HepG2 (cell line): ENCODE results near the gene GSDMA. TPM values are rescaled to one million over a fixed set of nuclear protein-coding genes. Genes with fewer than 3 reads are reported as not detected.

Experiments used
- ATAC-seq: fragments of 200-7000 bp; cut with Tn5 transposase; 3 replicates; pipeline ENCODE4 v1.9.1; 2020; ENCODE audit warnings: mild to moderate bottlenecking, moderate library complexity
- BruUV-seq: library from RNA; stranded (reverse); fragments of 400-500 nt; replicated peaks from 2 replicates; lab custom pipeline; 2021; lab: Mats Ljungman, UMichigan
- CTCF ChIA-PET: fragments of 300-600 bp; formaldehyde crosslinking; extraction: SDS; loops from one replicate; lab custom pipeline; 2021; ENCODE audit warnings: low total read pairs, inconsistent platforms, low intra/inter-chr PET ratio; lab: Yijun Ruan, JAX
- POLR2A ChIA-PET: fragments of 350-600 bp; sonication (Branson Sonifier 250); formaldehyde crosslinking; loops from one replicate; lab custom pipeline; 2020; ENCODE audit warnings: antibody characterized with exemption, inconsistent platforms; lab: Yijun Ruan, JAX
- DNase-seq: peaks from one replicate; pipeline ENCODE4 v3.0.0-alpha.2; 2015; ENCODE audit warnings: low spot score
- FAIRE-seq: peaks from 3 replicates; lab custom pipeline; 2011; peaks lifted over from hg19 to GRCh38; lab: Jason Lieb, UNC
- H2AFZ ChIP-seq: one replicate; pipeline ENCODE4 v1.6.1; 2011; ENCODE audit warnings: low read length, inconsistent platforms
- H3K27ac ChIP-seq: fragments of 300-600 bp; 3 replicates; pipeline ENCODE4 v1.8.0; 2011; ENCODE audit warnings: mixed run types, mild to moderate bottlenecking, mixed read lengths, low read length, inconsistent platforms; ENCODE audit not compliant: insufficient read depth; ENCODE audit errors: extremely low read length
- H3K27me3 ChIP-seq, 2 experiments: fragments of 200-600 bp in 1 of 2; 2 replicates in 1 of 2; 3 replicates in 1 of 2; pipeline versions ENCODE4 v1.6.0 to v1.8.0; 2011; ENCODE audit warnings: low read length in 2 of 2, mild to moderate bottlenecking in 2 of 2, moderate library complexity in 2 of 2, inconsistent platforms in 1 of 2; ENCODE audit not compliant: insufficient read depth in 2 of 2, control insufficient read depth in 1 of 2
- H3K36me3 ChIP-seq, 2 experiments: fragments of 200-600 bp in 1 of 2; replicated peaks in 1 of 2; 2 replicates in 1 of 2; 3 replicates in 1 of 2; pipeline versions ENCODE4 v1.5.1 to v1.8.0; 2011; ENCODE audit warnings: low read length in 2 of 2, inconsistent platforms in 1 of 2; ENCODE audit not compliant: insufficient read depth in 2 of 2, control insufficient read depth in 1 of 2
- H3K4me1 ChIP-seq: 2 replicates; pipeline ENCODE4 v1.5.1; 2012; ENCODE audit warnings: low read length, inconsistent platforms; ENCODE audit not compliant: insufficient read depth
- H3K4me2 ChIP-seq: 2 replicates; pipeline ENCODE4 v1.6.0; 2011; ENCODE audit warnings: low read depth, low read length, inconsistent platforms
- H3K4me3 ChIP-seq, 3 experiments: fragments of 200-600 bp in 1 of 3; sonication (generic), shearing (Covaris generic) in 1 of 3; replicated peaks in 1 of 3; 2 replicates each; pipeline ENCODE4 v1.5.1; 2011 to 2016; ENCODE audit warnings: low read length in 3 of 3, inconsistent platforms in 2 of 3, low read depth in 2 of 3, mild to moderate bottlenecking in 2 of 3, control low read depth in 1 of 3, mixed read lengths in 1 of 3; ENCODE audit not compliant: insufficient read depth in 1 of 3
- H3K79me2 ChIP-seq: one replicate; pipeline ENCODE4 v1.6.1; 2011; ENCODE audit warnings: low read length, inconsistent platforms; ENCODE audit not compliant: insufficient read depth
- H3K9ac ChIP-seq: 2 replicates; pipeline ENCODE4 v1.6.0; 2011; ENCODE audit warnings: mild to moderate bottlenecking, low read depth, low read length, inconsistent platforms; ENCODE audit not compliant: insufficient read depth
- H3K9me3 ChIP-seq: 2 replicates; pipeline ENCODE4 v1.5.1; 2012; ENCODE audit warnings: mild to moderate bottlenecking, low read length
- H4K20me1 ChIP-seq: 2 replicates; pipeline ENCODE4 v1.6.0; 2011; ENCODE audit warnings: inconsistent platforms, mild to moderate bottlenecking, low read length, moderate library complexity; ENCODE audit not compliant: insufficient read depth
- ARHGAP35 ChIP-seq: sonication (generic); formaldehyde crosslinking; IDR thresholded peaks from 2 replicates; pipeline ENCODE4 v1.9.0; 2022; ENCODE audit warnings: mild to moderate bottlenecking, inconsistent platforms, moderate library complexity, missing genetic modification reagents, borderline replicate concordance
- BCL6 ChIP-seq: IDR thresholded peaks from 2 replicates; pipeline ENCODE4 v1.6.1; 2016; ENCODE audit warnings: missing genetic modification reagents, missing compliant biosample characterization
- BRCA1 ChIP-seq: sonication (generic); formaldehyde crosslinking; IDR thresholded peaks from 2 replicates; pipeline ENCODE4 v1.4.0; 2020; ENCODE audit warnings: missing genetic modification reagents
- GPBP1L1 ChIP-seq: sonication (generic); formaldehyde crosslinking; IDR thresholded peaks from 2 replicates; pipeline ENCODE4 v1.5.0; 2020; ENCODE audit warnings: mild to moderate bottlenecking, missing genetic modification reagents
- HES4 ChIP-seq: sonication (generic); formaldehyde crosslinking; IDR thresholded peaks from 2 replicates; pipeline ENCODE4 v1.9.0; 2021; ENCODE audit warnings: mild to moderate bottlenecking, missing genetic modification reagents, borderline replicate concordance
- HNF4G ChIP-seq, 2 experiments: sonication (generic) in 1 of 2; formaldehyde crosslinking in 1 of 2; IDR thresholded peaks; 2 replicates each; pipeline versions ENCODE4 v1.4.0 to v1.6.1; 2011 to 2020; ENCODE audit warnings: borderline replicate concordance in 2 of 2, low read depth in 2 of 2, mild to moderate bottlenecking in 2 of 2, low read length in 1 of 2, missing genetic modification reagents in 1 of 2, moderate library complexity in 1 of 2
- JARID2 ChIP-seq: sonication (generic); formaldehyde crosslinking; IDR thresholded peaks from 2 replicates; pipeline ENCODE4 v1.8.1; 2023; ENCODE audit warnings: missing genetic modification reagents, inconsistent platforms; ENCODE audit not compliant: insufficient replicate concordance
- KDM1A ChIP-seq: IDR thresholded peaks from 2 replicates; pipeline ENCODE4 v1.6.1; 2016; ENCODE audit warnings: missing compliant biosample characterization
- NR2C2 ChIP-seq: sonication (generic); formaldehyde crosslinking; IDR thresholded peaks from 2 replicates; pipeline ENCODE4 v1.4.0; 2020; ENCODE audit warnings: missing genetic modification reagents, mild to moderate bottlenecking, moderate library complexity, borderline replicate concordance
- PHF5A ChIP-seq: IDR thresholded peaks from one replicate; pipeline ENCODE4 v1.6.1; 2018; ENCODE audit warnings: low read depth, missing genetic modification reagents; ENCODE audit not compliant: unreplicated experiment
- REXO4 ChIP-seq: sonication (generic); formaldehyde crosslinking; IDR thresholded peaks from 2 replicates; pipeline ENCODE4 v1.8.0; 2022; ENCODE audit warnings: missing genetic modification reagents, mild to moderate bottlenecking, borderline replicate concordance
- ZNF101 ChIP-seq: sonication (generic); formaldehyde crosslinking; IDR thresholded peaks from 2 replicates; pipeline ENCODE4 v1.4.0; 2020; ENCODE audit warnings: mild to moderate bottlenecking, low read depth, missing genetic modification reagents, borderline replicate concordance
- ZNF17 ChIP-seq: sonication (generic); formaldehyde crosslinking; IDR thresholded peaks from 2 replicates; pipeline ENCODE4 v1.5.0; 2020; ENCODE audit warnings: mild to moderate bottlenecking, missing genetic modification reagents
- ZNF232 ChIP-seq: sonication (generic); formaldehyde crosslinking; IDR thresholded peaks from 2 replicates; pipeline ENCODE4 v1.4.0; 2020; ENCODE audit warnings: missing genetic modification reagents, borderline replicate concordance
- ZNF446 ChIP-seq: sonication (generic); formaldehyde crosslinking; IDR thresholded peaks from 2 replicates; pipeline ENCODE4 v1.5.0; 2020; ENCODE audit warnings: mild to moderate bottlenecking, missing genetic modification reagents
- ZNF550 ChIP-seq: sonication (generic); formaldehyde crosslinking; IDR thresholded peaks from 2 replicates; pipeline ENCODE4 v1.4.0; 2020; ENCODE audit warnings: mild to moderate bottlenecking, missing genetic modification reagents, borderline replicate concordance
- ZNF788 ChIP-seq: sonication (generic); formaldehyde crosslinking; IDR thresholded peaks from 2 replicates; pipeline ENCODE4 v1.5.0; 2020; ENCODE audit warnings: mild to moderate bottlenecking, missing genetic modification reagents, borderline replicate concordance
- whole genome bisulfite sequencing: methylation state at CpG from one replicate; pipeline ENCODE4 v1.1.6; 2017; ENCODE audit warnings: low lambda C conversion rate; 5-methylcytosine and 5-hydroxymethylcytosine counted together
- in situ Hi-C: cut with HindIII; loops from 2 replicates; pipeline ENCODE4 v1.10.0; 2017; ENCODE audit warnings: low pct_unique_long_range_greater_than_20kb; ENCODE audit not compliant: extremely low pct_ligation_motif_present
- intact Hi-C: fragments of 100-400 bp; cut with micrococcal nuclease; formaldehyde crosslinking; loops from one replicate; pipeline ENCODE4 v1.10.0; 2022; ENCODE audit not compliant: unreplicated experiment
- polyA plus RNA-seq, 8 experiments: library from polyadenylated mRNA; depleted of rRNA in 3 of 8; stranded (reverse) in 7 of 8; unstranded in 1 of 8; fragments of >200 nt; fragmentation: Illumina TruSeq in 4 of 8; extraction: Trizol in 4 of 8; gene quantifications; 2 replicates each; pipeline versions ENCODE4 v1.2.1 to v1.2.3, GENCODE V29; 2011 to 2016; ENCODE audit warnings: low read depth in 4 of 8, missing spikeins in 1 of 8, mixed read lengths in 1 of 8; ENCODE audit not compliant: insufficient read depth in 1 of 8
- total RNA-seq, 5 experiments: library from RNA; depleted of rRNA; stranded (reverse); fragments of >200 nt; fragmentation: Illumina TruSeq; extraction: Trizol; gene quantifications; 2 replicates each; pipeline ENCODE4 v1.2.3, GENCODE V29; 2016; ENCODE audit warnings: low read depth in 1 of 5
- TF ChIP-seq, protein P1 (sequence below): sonication (generic); formaldehyde crosslinking; IDR thresholded peaks from 2 replicates; pipeline ENCODE4 v1.4.0; 2020; ENCODE audit warnings: missing genetic modification reagents, borderline replicate concordance

Gene GSDMA
- total and polyA plus RNA-seq, 2 of the 13 experiments (the other 11 are each of a cell fraction or from before 2014, with no cell fraction given) = not detected

- Histone ChIP-seq H3K4me2 (peak overlapping the region; percentile 97), H3K4me1 (peaks cover 77% of the 10 kb centered on the region), H3K79me2 (peaks cover 50% of the 10 kb centered on the region), H4K20me1 (peaks cover 7% of the 10 kb centered on the region; the same call in 1 of the 2 replicates), H3K27me3 (no peaks in the 10 kb centered on the region; a peak in 1 of 5 replicates), H3K4me3 (peak overlapping the region; percentile 72 to 96 (median 90)), H3K36me3 (peaks cover 23 to 26% of the 10 kb centered on the region in 2 experiments), H3K27ac (peak overlapping the region; percentile 93), H3K9ac (peak overlapping the region; percentile 90), H2AFZ (no peak overlapping the region), H3K9me3 (no peaks in the 10 kb centered on the region)
- DNase-seq (no peak), FAIRE-seq (no peak), ATAC-seq (no peak)
- whole genome bisulfite sequencing = 17% methylated on average over 4 of the region's 4 CpGs
- BruUV-seq = no TSS peak
- in situ Hi-C loops (no loop called here), intact Hi-C loops (loop anchor here (2.0 to 10.0 kb wide), 2 partner anchors 55 to 179 kb away; partner anchors contain the start of genes NR1D1 and PSMD3)
- ChIA-PET POLR2A (interaction anchor here (0.6 to 5.3 kb wide), 15 partner anchors 8 to 223 kb away, joined by 3 to 47 read pairs (median 4); partner anchors contain the start of genes GSDMB and PSMD3), CTCF (no interaction called here)
- TF ChIP-seq KDM1A (no peak), ZNF17 (CRISPR knock-in tag) (no peak), PHF5A (no peak), ZNF788 (CRISPR knock-in tag) (no peak), ZNF550 (CRISPR knock-in tag) (no peak), HNF4G (IDR thresholded peaks at IDR 0.05; ENCODE audit: borderline replicate concordance, low read depth, low read length) (no peak), HNF4G (CRISPR knock-in tag; IDR thresholded peaks at IDR 0.05; ENCODE audit: borderline replicate concordance, low read depth) (no peak), ZNF446 (0 out of 2 replicates have a peak, but pooled peaks have one; percentile 38), BRCA1 (no peak), ZNF101 (CRISPR knock-in tag) (no peak), NR2C2 (CRISPR knock-in tag) (no peak), GPBP1L1 (CRISPR knock-in tag) (no peak), ARHGAP35 (CRISPR knock-in tag) (no peak), HES4 (CRISPR knock-in tag) (no peak), REXO4 (CRISPR knock-in tag) (no peak), BCL6 (CRISPR knock-in tag) (no peak), JARID2 (CRISPR knock-in tag) (no peak), ZNF232 (CRISPR knock-in tag) (peak; percentile 1; the same call in 1 of the 2 replicates)
- TF ChIP-seq, protein P1, sequence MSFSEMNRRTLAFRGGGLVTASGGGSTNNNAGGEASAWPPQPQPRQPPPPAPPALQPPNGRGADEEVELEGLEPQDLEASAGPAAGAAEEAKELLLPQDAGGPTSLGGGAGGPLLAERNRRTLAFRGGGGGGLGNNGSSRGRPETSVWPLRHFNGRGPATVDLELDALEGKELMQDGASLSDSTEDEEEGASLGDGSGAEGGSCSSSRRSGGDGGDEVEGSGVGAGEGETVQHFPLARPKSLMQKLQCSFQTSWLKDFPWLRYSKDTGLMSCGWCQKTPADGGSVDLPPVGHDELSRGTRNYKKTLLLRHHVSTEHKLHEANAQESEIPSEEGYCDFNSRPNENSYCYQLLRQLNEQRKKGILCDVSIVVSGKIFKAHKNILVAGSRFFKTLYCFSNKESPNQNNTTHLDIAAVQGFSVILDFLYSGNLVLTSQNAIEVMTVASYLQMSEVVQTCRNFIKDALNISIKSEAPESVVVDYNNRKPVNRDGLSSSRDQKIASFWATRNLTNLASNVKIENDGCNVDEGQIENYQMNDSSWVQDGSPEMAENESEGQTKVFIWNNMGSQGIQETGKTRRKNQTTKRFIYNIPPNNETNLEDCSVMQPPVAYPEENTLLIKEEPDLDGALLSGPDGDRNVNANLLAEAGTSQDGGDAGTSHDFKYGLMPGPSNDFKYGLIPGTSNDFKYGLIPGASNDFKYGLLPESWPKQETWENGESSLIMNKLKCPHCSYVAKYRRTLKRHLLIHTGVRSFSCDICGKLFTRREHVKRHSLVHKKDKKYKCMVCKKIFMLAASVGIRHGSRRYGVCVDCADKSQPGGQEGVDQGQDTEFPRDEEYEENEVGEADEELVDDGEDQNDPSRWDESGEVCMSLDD = no peak
Measured at GRCh38 chr17:39926135-39926587, 36.6 kb upstream of the GSDMA start.
